Measurements from ENCODE around the gene MYO1D.
"Not testable (repeated sequence)": the region's sequence is repeated elsewhere in the genome, so short reads cannot be mapped to it uniquely, and the experiment has no call there.

MYO1D gene

DNA sequence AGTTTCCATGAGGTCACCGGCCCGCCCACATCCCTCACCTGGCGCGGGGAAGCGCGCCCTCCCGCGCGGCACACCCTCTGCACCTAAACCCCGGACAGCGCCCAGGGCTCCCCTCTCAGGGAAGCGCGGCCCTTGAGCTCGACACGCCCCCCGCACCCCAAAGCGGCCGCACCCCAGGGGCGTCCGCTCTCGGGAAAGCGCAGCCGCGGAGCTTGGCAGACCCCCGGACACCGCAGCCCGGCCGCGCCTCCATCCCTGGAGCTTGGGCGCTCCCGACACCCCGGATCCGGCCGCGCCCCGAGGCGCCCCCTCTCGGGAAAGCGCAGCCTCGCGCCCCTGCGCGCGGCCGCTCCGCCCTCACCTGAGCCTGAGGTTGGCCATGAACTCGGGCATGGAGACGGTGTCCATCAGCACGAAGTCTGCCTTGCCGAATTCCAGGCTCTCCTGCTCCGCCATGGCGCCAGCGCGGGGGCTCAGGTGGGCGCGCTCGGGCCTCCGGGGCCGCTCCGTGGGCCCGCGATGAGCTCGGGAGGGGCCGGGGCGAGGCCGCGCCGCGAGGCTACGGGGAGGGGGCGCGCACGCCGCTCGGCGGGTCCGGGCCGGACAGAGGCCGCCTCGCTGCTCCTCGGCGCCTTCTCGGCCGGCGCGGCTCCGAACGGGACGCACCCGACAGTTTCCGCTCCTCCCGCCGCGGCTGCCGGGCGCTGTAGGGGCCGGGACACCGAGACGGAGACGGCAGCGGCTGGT lies at the start of gene MYO1D:
Gene MYO1D, minus strand, starts transcription at position 708 of the 747 bp plus-strand sequence. Its CDS starts 252 bp downstream, at position 456.
- DNase-seq (ENCODE audit: low read depth in 2 of 2): peak; percentile 24 to 56

- no peak for DNase-seq (ENCODE audit: low read depth in 2 of 2)
Measured at GRCh38 chr17:32926183-32926582, 49.3 kb upstream of the MYO1D start.

DNA sequence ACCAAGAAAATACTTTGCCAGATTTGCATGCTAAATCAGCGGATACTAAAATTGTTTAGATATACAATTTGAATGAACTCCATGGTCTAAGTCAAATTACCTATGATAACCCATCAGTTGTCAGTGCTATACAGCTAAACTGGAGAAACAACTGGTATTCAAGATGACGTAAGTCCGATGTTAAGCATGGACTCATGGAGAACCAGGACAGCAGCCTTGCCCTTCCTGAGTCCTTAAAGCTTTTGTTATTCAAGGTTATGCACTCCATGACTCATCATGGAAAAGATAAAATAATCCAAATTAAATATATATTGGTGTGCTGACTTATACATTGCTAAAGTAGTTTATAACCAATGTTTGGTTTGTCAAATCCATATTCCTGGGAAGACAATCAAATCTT lies 47.0 kb upstream of the MYO1D start:
- DNase-seq (ENCODE audit: low read depth in 2 of 2): not testable (repeated sequence)

DNA sequence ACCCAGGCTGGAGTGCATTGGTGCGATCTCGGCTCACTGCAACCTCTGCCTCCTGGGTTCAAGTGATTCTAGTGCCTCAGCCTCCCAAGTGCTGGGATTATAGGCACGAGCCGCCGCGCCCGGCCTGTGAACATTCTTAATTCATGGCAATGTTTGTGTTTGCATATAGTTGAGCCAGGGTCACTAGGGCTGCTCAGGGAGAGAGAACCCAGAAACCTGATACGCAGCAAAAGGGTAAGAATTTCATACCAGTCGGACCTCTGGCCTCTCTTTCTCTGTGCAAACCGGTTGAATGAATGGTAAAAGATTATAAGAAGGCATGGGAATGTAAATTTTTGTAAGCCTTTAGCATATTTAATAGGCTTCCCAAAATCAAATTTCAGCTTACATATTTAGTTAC lies 44.1 kb upstream of the MYO1D start:
- no peak for DNase-seq (ENCODE audit: low read depth in 2 of 2)

DNA sequence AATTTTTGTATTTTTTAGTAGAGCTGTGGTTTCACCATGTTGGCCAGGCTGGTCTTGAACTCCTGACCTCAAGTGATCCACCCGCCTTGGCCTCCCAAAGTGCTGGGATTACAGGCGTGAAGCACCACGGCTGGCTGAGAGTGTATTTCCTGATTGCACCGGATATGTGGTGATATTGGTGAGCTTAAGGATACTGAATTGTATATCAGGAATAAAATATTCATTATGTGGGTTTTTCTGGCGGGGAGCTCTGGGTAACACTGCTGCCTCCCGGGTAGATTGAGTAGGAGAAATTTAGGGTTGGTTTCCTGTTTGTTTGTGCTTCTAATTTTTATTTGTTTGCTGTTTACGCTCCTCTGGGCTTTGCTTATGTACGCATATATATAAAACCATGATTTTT lies 43.4 kb upstream of the MYO1D start:
- DNase-seq (ENCODE audit: low read depth in 2 of 2): no peak

DNA sequence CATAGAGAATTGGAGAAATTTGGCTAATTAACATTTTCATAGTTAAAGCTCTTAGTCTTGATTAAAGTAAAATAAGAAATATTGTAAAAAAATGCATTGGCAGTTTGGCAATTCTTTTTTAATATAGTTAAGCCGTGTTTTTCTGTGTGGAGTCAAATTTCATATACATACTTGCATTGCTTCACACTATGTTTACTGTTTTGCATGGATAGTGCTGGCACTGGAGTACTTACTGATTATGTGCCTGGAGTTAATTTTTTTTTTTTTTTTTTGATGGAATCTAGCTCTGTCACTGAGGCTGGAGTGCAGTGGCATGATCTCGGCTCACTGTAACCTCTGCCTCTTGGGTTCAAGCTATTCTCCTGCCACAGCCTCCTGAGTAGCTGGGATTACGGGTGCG lies 43.0 kb upstream of the MYO1D start:
- not testable (repeated sequence) for DNase-seq (ENCODE audit: low read depth in 2 of 2)

- no peak for DNase-seq (ENCODE audit: low read depth in 2 of 2)
Measured at GRCh38 chr17:32917842-32918241, 40.9 kb upstream of the MYO1D start.

DNA sequence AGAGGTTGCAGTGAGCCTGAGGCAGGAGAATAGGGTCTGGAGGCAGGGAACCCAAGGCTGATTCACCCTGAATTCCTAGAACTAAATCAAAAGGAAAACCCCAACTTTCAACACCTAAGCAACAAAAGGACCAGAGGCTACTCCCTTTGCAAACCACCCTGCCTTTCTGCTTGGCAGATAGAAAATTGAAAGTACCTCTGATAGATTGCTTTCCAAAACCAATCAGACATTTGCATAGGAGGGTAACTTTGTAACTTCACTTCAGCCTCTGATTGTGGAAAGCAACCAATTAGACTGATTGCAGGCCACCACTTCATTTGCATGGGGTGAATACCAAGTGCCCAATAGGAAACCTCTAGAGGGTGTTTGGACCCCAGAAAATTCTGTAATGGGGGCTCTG lies 40.2 kb upstream of the MYO1D start:
- DNase-seq (ENCODE audit: low read depth in 2 of 2): no peak

DNA sequence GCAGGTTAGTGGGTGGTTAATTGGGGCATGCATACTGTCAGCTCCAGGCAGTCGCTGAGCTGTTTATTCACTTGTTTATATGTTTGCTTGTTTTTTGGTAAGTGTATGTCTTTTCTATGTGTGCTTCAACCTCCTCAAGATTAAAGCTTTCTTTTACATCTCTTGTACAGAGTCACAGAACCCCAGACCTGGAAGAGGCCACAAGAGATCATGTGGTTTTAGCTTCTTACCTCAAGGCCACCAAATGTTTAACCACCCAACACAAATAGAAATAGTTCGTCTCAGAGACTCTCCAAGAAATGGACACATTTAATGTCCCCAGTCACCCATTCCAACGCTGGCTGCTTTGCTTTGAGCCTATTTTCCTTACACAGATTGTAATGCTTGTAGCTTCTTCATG lies 39.2 kb upstream of the MYO1D start:
- DNase-seq (ENCODE audit: low read depth in 2 of 2): no peak

GRCh38 chr17:32915245-32915644 lies 38.3 kb upstream of the MYO1D start:
- no peak for DNase-seq (ENCODE audit: low read depth in 2 of 2)

- DNase-seq (ENCODE audit: low read depth in 2 of 2): no peak
Measured at GRCh38 chr17:32914181-32914580, 37.3 kb upstream of the MYO1D start.

- DNase-seq (ENCODE audit: low read depth in 2 of 2): no peak
Measured at GRCh38 chr17:32913593-32913992, 36.7 kb upstream of the MYO1D start.

- no peak for DNase-seq (ENCODE audit: low read depth in 2 of 2)
Measured at GRCh38 chr17:32912218-32912897, 35.4 kb upstream of the MYO1D start.

DNA sequence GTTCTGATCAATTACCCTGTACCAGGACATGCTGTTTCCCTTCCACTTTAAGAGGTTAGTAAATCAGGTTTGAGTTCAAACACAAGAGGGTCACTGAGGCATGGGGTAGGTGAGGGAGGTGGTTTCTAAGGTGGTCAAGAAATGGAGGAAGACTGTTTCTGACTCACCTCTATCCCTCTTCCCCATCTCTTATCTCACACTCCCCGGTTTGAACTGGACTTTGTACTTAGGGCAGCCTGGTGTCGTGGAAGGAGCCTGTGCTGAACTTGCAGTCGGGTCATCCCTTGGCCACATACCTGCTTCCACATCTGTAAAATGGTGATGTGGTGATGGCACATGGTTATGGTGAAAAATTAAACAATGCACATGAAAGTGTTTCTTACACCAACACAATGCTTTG lies 33.8 kb upstream of the MYO1D start:
- no peak for DNase-seq (ENCODE audit: low read depth in 2 of 2)

GRCh38 chr17:32909787-32910369 lies 33.0 kb upstream of the MYO1D start:
- DNase-seq (ENCODE audit: low read depth in 2 of 2): peak; percentile 4 to 22

DNA sequence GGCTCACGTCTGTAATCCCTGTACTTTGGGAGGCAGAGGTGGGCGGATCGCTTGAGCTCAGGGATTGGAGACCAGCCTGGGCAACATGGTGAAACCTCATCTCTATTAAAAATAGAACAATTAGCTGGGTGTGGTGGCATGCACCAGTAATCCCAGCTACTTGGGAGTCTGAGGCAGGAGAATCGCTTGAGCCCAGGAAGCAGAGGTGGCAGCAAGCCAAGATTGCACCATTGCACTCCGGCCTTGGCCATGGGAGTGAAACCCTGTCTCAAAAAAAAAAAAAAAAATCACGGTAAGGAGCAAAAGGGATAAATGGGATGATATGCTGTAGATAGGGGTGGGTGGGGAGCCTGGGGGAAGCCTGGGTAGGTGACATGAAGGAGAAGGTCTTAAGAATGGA lies 30.7 kb upstream of the MYO1D start:
- no peak for DNase-seq (ENCODE audit: low read depth in 2 of 2)

DNA sequence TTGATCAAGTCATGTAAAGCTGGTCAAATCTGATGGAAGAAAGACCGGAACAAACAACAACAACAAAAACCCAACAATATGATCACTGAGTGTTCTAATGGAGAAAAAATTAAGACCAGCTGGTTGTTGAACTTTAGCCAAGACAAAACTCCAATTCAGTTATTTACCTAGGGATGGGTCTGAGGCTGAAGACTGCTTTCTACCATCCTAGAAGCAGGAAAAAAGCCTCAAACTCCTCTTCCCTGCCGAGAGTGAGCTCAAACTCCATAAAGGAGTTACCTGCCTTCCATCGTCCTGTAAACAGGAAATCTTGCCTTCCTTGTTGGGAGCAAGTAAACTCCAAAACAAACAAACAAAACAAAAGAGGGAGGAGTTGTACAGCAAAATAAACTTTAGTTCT lies 28.0 kb upstream of the MYO1D start:
- DNase-seq (ENCODE audit: low read depth in 2 of 2): no peak

GRCh38 chr17:32903774-32904673 lies 27.1 kb upstream of the MYO1D start:
- DNase-seq (ENCODE audit: low read depth in 2 of 2): no peak

DNA sequence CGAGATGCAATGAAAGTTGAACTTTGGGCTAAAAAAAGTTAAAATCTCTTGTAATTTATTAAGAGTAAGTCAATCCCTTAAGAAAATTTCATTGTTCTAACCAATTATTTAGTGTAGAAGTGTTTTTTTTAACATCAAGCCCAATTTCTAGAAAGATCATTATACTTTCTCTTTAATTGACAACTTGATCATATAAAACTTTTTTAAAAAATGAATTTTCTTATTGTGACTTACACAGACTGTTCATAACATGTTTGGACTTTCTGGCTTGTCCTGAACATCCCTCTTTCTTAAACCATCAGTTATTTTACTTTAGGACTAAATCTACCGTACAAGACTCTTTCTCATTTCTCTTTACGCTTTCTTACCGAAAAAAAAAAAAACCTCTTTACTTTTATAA lies 24.8 kb upstream of the MYO1D start:
- DNase-seq (ENCODE audit: low read depth in 2 of 2): no peak

- no peak for DNase-seq (ENCODE audit: low read depth in 2 of 2)
Measured at GRCh38 chr17:32899236-32900013, 22.5 kb upstream of the MYO1D start.

- DNase-seq (ENCODE audit: low read depth in 2 of 2): no peak
Measured at GRCh38 chr17:32896647-32897258, 19.8 kb upstream of the MYO1D start.

All from stimulated activated CD8-positive, alpha-beta memory T cell treated with anti-CD3 and anti-CD28 coated beads, Interleukin-2, amount 100 ng/mL, for 1 hour (primary cell).